Measurements from ENCODE around the gene SUN2.

GRCh38 chr22:38740754-38741153, 15.0 kb downstream of the SUN2 start:
- TF ChIP-seq CTCF (IDR thresholded peaks at IDR 0.05 in 4 of 5, conservative IDR thresholded peaks at IDR 0.05 in 1 of 5) (no peak), POLR2A (IDR thresholded peaks at IDR 0.05) (no peak)

Measured in gastrocnemius medialis (tissue), 4 donors.